Muscle of leg (tissue), 11 donors: ENCODE data around the gene SNAP47. TPM values are rescaled to one million over a fixed set of nuclear protein-coding genes. Genes with fewer than 3 reads are reported as not detected.

Experiments used
- DNase-seq: peaks from one replicate; pipeline ENCODE4 v3.0.0; 2013
- H3K27ac ChIP-seq: one replicate; pipeline ENCODE4 v1.5.1; 2013; ENCODE audit warnings: mild to moderate bottlenecking, low read length, control low read depth
- H3K27me3 ChIP-seq: one replicate; pipeline ENCODE4 v1.6.1; 2013; ENCODE audit warnings: low read length; ENCODE audit not compliant: control insufficient read depth, insufficient read depth
- H3K36me3 ChIP-seq: one replicate; pipeline ENCODE4 v1.6.1; 2013; ENCODE audit warnings: low read length; ENCODE audit not compliant: control insufficient read depth, insufficient read depth
- H3K4me1 ChIP-seq: one replicate; pipeline ENCODE4 v1.6.1; 2013; ENCODE audit warnings: low read length; ENCODE audit not compliant: control insufficient read depth, insufficient read depth
- H3K4me3 ChIP-seq: one replicate; pipeline ENCODE4 v1.5.1; 2013; ENCODE audit warnings: low read length, control low read depth
- H3K9me3 ChIP-seq: replicated peaks from 2 replicates; pipeline ENCODE4 v1.6.1; 2013; ENCODE audit warnings: low read depth, low read length; ENCODE audit not compliant: control insufficient read depth
- WGBS: methylation state at CpG from one replicate; pipeline ENCODE4 v1.1.5; 2013; ENCODE audit warnings: missing lambda C conversion rate; ENCODE audit not compliant: insufficient coverage; 5-methylcytosine and 5-hydroxymethylcytosine counted together
- polyA plus RNA-seq, 8 donors: library from polyadenylated mRNA; unstranded; fragments of 120-200 nt; gene quantifications; one replicate each; pipeline versions ENCODE4 v1.2.1 to v1.2.3, GENCODE V29; 2013; ENCODE audit warnings: inconsistent platforms in 1 of 8, low replicate concordance in 1 of 8; ENCODE audit not compliant: insufficient read length in 8 of 8, insufficient read depth in 1 of 8
- total RNA-seq: library from RNA; stranded (reverse); fragments of 120-200 nt; gene quantifications from one replicate; pipeline ENCODE4 v1.2.4, GENCODE V29; 2013

The SNAP47 gene
- total and polyA plus RNA-seq, 9 donors: 24.7 to 38.3 (median 30.4) TPM

GRCh38 chr1:227731241-227731677 is 4.0 kb upstream of the SNAP47 start:
- Histone ChIP-seq H3K27ac (no peak overlapping the region), H3K9me3 (no peaks in the 10 kb centered on the region), H3K27me3 (peaks cover 3% of the 10 kb centered on the region), H3K36me3 (peaks cover 34% of the 10 kb centered on the region), H3K4me3 (no peak overlapping the region), H3K4me1 (peaks cover 61% of the 10 kb centered on the region)
- DNase-seq: no peak
- WGBS: 81% methylated on average over 11 of the region's 11 CpGs

GRCh38 chr1:227731696-227732585 is 3.3 kb upstream of the SNAP47 start:
- H3K27ac ChIP-seq: peak overlapping the region; percentile 29
- peaks cover 34% of the 10 kb centered on the region for H3K36me3 ChIP-seq
- WGBS: 85% methylated on average over 19 of the region's 19 CpGs
- no peak overlapping the region for H3K4me3 ChIP-seq
- peaks cover 65% of the 10 kb centered on the region for H3K4me1 ChIP-seq
- no peak for DNase-seq
- no peaks in the 10 kb centered on the region for H3K9me3 ChIP-seq
- peaks cover 3% of the 10 kb centered on the region for H3K27me3 ChIP-seq

DNA sequence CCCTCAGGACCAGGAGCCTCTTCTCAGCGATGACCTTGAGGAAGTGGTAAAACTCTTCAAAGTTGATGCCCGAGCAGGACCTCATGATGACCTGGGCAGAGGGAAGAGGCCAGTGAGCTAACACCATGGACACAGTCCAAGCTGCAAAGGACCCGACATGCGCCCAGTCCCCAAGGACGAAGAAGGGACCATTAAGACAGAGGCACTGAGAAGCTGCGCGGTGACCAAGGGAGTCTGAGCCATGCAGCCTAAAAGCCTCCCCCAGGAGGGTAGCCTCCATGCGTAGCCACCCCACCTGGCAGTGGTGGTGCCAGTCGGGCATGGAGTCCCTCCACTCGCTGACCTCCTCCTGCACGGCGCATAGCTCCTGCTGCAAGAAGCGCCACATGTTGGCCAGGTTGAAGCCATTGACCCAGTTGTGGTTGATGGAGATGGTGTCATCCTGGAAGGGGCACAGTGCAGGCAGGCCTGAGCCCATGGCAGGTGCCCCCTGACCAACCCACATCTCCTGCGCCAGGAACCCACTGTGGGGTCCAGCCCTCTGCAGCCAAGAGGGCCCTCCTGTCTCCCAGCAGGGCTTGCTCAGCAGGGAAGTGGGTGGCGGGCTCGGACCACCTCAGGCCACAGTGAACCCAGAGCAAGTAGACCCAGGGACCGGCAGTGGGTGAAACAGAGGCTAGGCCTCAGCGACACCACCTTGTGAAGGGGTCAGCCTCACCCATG is 2.5 kb upstream of the SNAP47 start:
- Histone ChIP-seq H3K4me1 (peaks cover 61% of the 10 kb centered on the region), H3K36me3 (peaks cover 34% of the 10 kb centered on the region)
- WGBS: 93% methylated on average over 17 of the region's 18 CpGs

DNA sequence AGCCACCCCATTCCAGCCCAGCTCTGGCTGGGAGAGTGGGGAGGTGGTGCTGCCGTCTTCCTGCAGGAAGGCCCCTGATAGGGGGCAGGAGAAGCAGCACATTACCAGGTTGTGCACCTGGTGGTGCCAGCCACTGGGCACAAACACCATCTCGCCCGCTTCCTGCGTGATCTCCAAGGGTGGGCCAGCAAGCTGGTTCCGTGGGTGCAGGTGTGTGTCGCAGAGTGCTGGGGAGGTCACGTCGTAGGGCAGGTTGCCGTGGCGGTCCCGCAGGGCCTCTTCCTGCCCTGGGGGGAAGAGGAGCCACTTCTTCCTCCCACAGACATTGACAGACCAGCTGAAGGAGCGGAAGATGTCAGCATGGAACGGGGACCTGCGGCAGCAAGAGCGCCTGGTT is 1.9 kb upstream of the SNAP47 start:
- Histone ChIP-seq H3K4me3 (no peak overlapping the region), H3K9me3 (no peaks in the 10 kb centered on the region), H3K27ac (no peak overlapping the region), H3K36me3 (peaks cover 34% of the 10 kb centered on the region), H3K27me3 (no peaks in the 10 kb centered on the region), H3K4me1 (peaks cover 57% of the 10 kb centered on the region)
- no peak for DNase-seq
- WGBS: 86% methylated on average over 7 of the region's 15 CpGs

More for the DNA sequence above, 2.5 kb upstream of the SNAP47 start:
- no peak for DNase-seq
- H3K9me3 ChIP-seq: no peaks in the 10 kb centered on the region
- H3K4me3 ChIP-seq: no peak overlapping the region
- no peak overlapping the region for H3K27ac ChIP-seq
- H3K27me3 ChIP-seq: peaks cover 3% of the 10 kb centered on the region

DNA sequence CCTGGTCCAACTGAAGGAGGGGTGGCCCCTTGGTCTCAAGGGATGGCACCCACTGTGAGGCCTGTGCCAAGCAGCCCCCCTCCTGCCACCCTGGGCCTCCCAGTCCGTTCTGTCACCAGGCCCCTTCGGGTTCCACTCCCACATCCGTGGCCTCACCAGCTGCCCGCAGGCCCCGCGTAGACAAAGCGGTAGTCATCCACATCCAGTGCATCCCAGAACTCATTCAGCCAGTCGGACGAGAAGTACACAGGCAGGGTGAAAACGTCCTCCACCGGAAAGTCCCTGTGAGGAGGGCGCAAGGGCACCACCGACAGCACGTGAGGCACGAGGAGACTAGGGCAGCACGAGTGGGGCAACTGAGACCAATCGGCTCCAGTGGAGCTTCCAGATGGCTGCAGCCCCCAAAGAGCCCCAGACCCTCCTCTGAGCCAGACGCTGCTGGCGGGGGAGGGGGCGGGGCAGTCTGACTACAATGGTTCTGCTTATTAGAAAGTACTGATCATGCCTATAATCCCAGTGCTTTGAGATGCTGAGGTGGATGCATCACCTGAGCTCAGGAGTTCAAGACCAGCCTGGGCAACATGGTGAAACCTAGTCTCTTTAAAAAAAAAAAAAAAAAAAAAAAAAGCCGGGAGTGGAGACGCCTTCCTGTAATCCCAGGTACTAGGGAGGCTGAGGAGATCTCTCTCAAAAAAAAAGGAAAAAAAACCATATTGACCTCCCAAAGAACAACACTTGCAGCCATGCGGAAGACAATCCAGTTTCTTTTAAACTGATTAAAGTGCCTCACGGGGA is 1.3 kb upstream of the SNAP47 start:
- peak overlapping the region; percentile 59 for H3K27ac ChIP-seq
- H3K36me3 ChIP-seq: peaks cover 37% of the 10 kb centered on the region
- no peak for DNase-seq
- peak overlapping the region; percentile 88 for H3K4me3 ChIP-seq
- WGBS: 72% methylated on average over 19 of the region's 24 CpGs
- H3K4me1 ChIP-seq: peaks cover 52% of the 10 kb centered on the region
- H3K27me3 ChIP-seq: no peaks in the 10 kb centered on the region
- no peaks in the 10 kb centered on the region for H3K9me3 ChIP-seq

- Histone ChIP-seq H3K36me3 (peaks cover 37% of the 10 kb centered on the region), H3K27me3 (no peaks in the 10 kb centered on the region), H3K4me1 (peaks cover 46% of the 10 kb centered on the region), H3K9me3 (no peaks in the 10 kb centered on the region), H3K27ac (peak overlapping the region; percentile 59), H3K4me3 (peak overlapping the region; percentile 88)
- no peak for DNase-seq
- WGBS: 2% methylated on average over 9 of the region's 10 CpGs
Observed at GRCh38 chr1:227734546-227734855, 734 bp upstream of the SNAP47 start.

DNA sequence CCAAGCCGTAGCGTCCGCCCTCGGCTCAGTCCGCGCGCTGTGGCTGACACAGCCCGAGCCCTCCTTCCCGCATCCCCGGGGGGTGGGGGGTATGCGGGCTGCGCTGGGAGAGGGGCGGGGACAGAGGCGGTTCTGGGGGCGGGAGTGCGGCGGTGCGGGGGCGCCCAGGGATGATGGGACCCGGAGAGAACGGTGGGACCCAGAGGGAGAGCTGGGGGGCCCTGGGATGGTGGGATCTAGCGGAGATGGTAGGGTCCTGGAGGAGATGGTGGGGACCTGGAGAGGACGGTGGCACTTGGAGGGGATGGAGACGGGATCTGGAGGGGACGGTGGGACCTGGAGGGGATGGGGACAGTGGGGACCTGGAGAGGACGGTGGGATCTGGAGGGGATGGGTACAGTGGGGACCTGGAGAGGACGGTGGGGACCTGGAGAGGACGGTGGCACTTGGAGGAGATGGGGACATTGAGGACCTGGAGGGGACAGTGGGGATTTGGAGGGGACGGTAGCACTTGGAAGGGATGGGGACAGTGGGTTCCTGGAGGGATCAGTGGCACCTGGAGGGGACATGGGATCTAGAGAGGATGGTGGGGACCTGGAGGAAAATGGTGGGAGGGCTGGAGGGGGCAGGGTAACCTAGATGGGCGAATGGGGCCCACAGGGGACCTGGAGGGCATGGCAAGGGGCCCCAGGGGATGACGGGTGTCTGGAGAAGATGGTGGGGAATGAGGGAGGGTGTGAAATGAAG is 477 bp downstream of the SNAP47 start:
- Histone ChIP-seq H3K27ac (peak overlapping the region; percentile 69), H3K4me3 (peak overlapping the region; percentile 88), H3K4me1 (peaks cover 38% of the 10 kb centered on the region), H3K9me3 (no peaks in the 10 kb centered on the region), H3K27me3 (no peaks in the 10 kb centered on the region), H3K36me3 (peaks cover 38% of the 10 kb centered on the region)
- no peak for DNase-seq
- WGBS: under 1% methylated on average over 30 of the region's 31 CpGs

DNA sequence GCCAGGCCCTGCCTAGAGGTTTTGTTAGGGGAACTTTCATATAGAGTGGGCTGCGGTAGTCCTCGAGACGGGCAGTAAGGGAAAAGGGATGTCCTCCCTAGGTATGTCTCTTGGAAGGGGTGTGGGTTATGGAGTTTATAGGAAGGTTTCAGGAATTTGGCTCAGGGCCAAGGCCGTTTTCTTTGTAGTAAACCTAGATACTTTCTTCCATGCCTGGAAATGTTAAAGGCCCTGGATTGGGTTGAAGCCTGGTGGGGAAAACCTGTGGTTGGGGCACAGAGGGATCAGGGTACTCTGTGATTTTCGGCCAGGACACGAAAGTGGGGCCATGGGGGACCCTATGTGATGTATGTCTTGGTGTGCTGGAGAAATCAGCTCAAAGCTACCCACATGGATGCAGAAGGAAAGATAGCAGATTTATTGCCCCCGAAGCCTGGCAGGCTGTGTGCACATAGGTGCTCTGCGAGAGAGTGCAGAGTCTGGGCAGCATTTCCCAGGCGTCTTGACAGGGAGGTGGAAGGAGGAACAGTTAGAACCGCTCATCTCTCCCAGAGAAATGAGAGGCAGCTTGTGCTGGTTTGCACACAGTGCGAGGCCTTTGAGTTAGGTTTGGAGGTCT is 1.7 kb downstream of the SNAP47 start:
- no peak overlapping the region for H3K4me3 ChIP-seq
- no peak overlapping the region for H3K27ac ChIP-seq
- 88% methylated on average over 8 of the region's 11 CpGs for WGBS
- no peaks in the 10 kb centered on the region for H3K9me3 ChIP-seq
- peaks cover 29% of the 10 kb centered on the region for H3K4me1 ChIP-seq
- H3K36me3 ChIP-seq: peaks cover 26% of the 10 kb centered on the region
- no peak for DNase-seq
- H3K27me3 ChIP-seq: no peaks in the 10 kb centered on the region

DNA sequence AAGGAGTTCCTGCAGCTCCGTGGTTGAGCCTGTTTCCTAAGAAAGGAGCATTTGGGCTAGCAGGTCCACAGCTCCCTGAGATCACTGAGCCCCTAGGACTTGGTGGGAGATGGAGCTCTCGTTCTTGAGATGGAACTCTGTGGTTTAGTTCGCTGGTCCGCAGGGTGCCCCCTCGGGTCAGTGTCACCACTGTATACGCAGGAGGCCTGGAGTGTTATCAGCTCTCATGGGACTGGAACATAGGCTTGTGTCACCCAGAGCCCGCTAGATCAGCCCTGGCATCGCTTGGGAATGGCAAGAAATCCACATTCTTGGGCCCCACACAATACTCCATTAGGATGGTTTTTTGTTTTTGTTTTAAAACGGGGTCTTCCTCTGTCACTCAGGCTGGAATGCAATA is 3.6 kb downstream of the SNAP47 start:
- H3K36me3 ChIP-seq: peaks cover 7% of the 10 kb centered on the region
- H3K27me3 ChIP-seq: no peaks in the 10 kb centered on the region
- H3K4me3 ChIP-seq: no peak overlapping the region
- no peak overlapping the region for H3K27ac ChIP-seq
- no peaks in the 10 kb centered on the region for H3K9me3 ChIP-seq
- no peak for DNase-seq
- WGBS: 93% methylated on average over 6 of the region's 9 CpGs
- peaks cover 20% of the 10 kb centered on the region for H3K4me1 ChIP-seq
